Endothelial cell of umbilical vein (primary cell): Measurements from ENCODE around the gene TBCD. TPM values are rescaled to one million over a fixed set of nuclear protein-coding genes. Genes with fewer than 3 reads are reported as not detected.

Experiments
- BruUV-seq: library from RNA; stranded (reverse); fragments of 400-500 nt; replicated peaks from 2 replicates; lab custom pipeline; 2021; lab: Mats Ljungman, UMichigan
- CTCF ChIA-PET: fragments of 300-600, 350-600 bp; sonication (Branson Sonifier 250); formaldehyde crosslinking; loops from one replicate; lab custom pipeline; 2021; ENCODE audit warnings: antibody characterized with exemption, inconsistent platforms; lab: Charles Lee
- POLR2A ChIA-PET: fragments of 300-600, 350-600 bp; sonication (Branson Sonifier 250); formaldehyde crosslinking; loops from one replicate; lab custom pipeline; 2021; ENCODE audit warnings: antibody characterized with exemption, inconsistent platforms; lab: Charles Lee
- DNase-seq: peaks from one replicate; pipeline ENCODE4 v3.0.0-alpha.2; 2011; ENCODE audit warnings: low read depth, low spot score
- FAIRE-seq: peaks from 2 replicates; lab custom pipeline; 2011; peaks lifted over from hg19 to GRCh38; lab: Jason Lieb, UNC
- H2AFZ ChIP-seq: 2 replicates; pipeline ENCODE4 v1.6.0; 2012; ENCODE audit warnings: low read depth, low read length, control low read depth, inconsistent platforms
- H3K27ac ChIP-seq: 2 replicates; pipeline ENCODE4 v1.5.1; 2011; ENCODE audit warnings: low read depth, mild to moderate bottlenecking, control low read depth, low read length, moderate library complexity; ENCODE audit not compliant: insufficient read depth
- H3K27me3 ChIP-seq, 2 experiments: 2 replicates each; pipeline versions ENCODE4 v1.6.0 to v1.6.1; 2011; ENCODE audit warnings: low read length in 2 of 2, mixed read lengths in 1 of 2; ENCODE audit not compliant: control insufficient read depth in 2 of 2, insufficient read depth in 2 of 2
- H3K36me3 ChIP-seq, 2 experiments: 2 replicates in 1 of 2; 3 replicates in 1 of 2; pipeline ENCODE4 v1.5.1; 2011; ENCODE audit warnings: low read length in 2 of 2, mild to moderate bottlenecking in 1 of 2, moderate library complexity in 1 of 2; ENCODE audit not compliant: control insufficient read depth in 2 of 2, insufficient read depth in 2 of 2; ENCODE audit errors: extremely low read depth in 1 of 2
- H3K4me1 ChIP-seq: 3 replicates; pipeline ENCODE4 v1.5.1; 2011; ENCODE audit warnings: mild to moderate bottlenecking, low read length; ENCODE audit not compliant: control insufficient read depth, insufficient read depth; ENCODE audit errors: extremely low read depth
- H3K4me2 ChIP-seq: 2 replicates; pipeline ENCODE4 v1.6.1; 2011; ENCODE audit warnings: low read length, control low read depth, mixed read lengths; ENCODE audit not compliant: insufficient read depth
- H3K4me3 ChIP-seq, 3 experiments: fragments of 200-600 bp in 1 of 3; sonication (generic), shearing (Covaris generic) in 1 of 3; replicated peaks in 1 of 3; 2 replicates each; pipeline ENCODE4 v1.5.1; 2011 to 2016; ENCODE audit warnings: control low read depth in 3 of 3, low read length in 3 of 3, mild to moderate bottlenecking in 2 of 3, inconsistent platforms in 1 of 3, low read depth in 1 of 3, moderate library complexity in 1 of 3; ENCODE audit not compliant: insufficient read depth in 1 of 3
- H3K79me2 ChIP-seq: 2 replicates; pipeline ENCODE4 v1.6.0; 2012; ENCODE audit warnings: low read length, inconsistent platforms; ENCODE audit not compliant: control insufficient read depth, insufficient read depth
- H3K9ac ChIP-seq: replicated peaks from 2 replicates; pipeline ENCODE3; 2011; ENCODE audit warnings: low read length, control low read depth; ENCODE audit not compliant: insufficient read depth; ENCODE audit errors: extremely low read depth
- H3K9me1 ChIP-seq: replicated peaks from 3 replicates; pipeline ENCODE4 v1.6.0; 2011; ENCODE audit warnings: mild to moderate bottlenecking, low read length; ENCODE audit not compliant: control insufficient read depth, insufficient read depth; ENCODE audit errors: extremely low read depth
- H3K9me3 ChIP-seq: replicated peaks from 2 replicates; pipeline ENCODE4 v1.5.1; 2012; ENCODE audit warnings: low read length, inconsistent platforms; ENCODE audit not compliant: control insufficient read depth, insufficient read depth
- H4K20me1 ChIP-seq: replicated peaks from 2 replicates; pipeline ENCODE3; 2011; ENCODE audit warnings: mild to moderate bottlenecking, low read length; ENCODE audit not compliant: control insufficient read depth, insufficient read depth; ENCODE audit errors: extremely low read depth
- CTCF ChIP-seq, 2 donors: IDR thresholded peaks; 1 replicate in 1 of 2; 2 replicates in 1 of 2; pipeline ENCODE4 v1.5.1; 2011; ENCODE audit warnings: low read length in 2 of 2, mild to moderate bottlenecking in 2 of 2, moderate library complexity in 2 of 2, control low read depth in 1 of 2, inconsistent platforms in 1 of 2, low read depth in 1 of 2; ENCODE audit not compliant: insufficient read depth in 1 of 2; ENCODE audit errors: extremely low read depth in 1 of 2
- EZH2 ChIP-seq: IDR thresholded peaks from 2 replicates; pipeline ENCODE4 v1.6.1; 2012; ENCODE audit warnings: borderline replicate concordance, low read depth, mild to moderate bottlenecking, moderate library complexity, low read length, inconsistent platforms; ENCODE audit not compliant: severe bottlenecking
- FOS ChIP-seq: IDR thresholded peaks from 2 replicates; pipeline ENCODE4 v1.6.1; 2011; ENCODE audit warnings: mild to moderate bottlenecking, low read length, moderate library complexity, borderline replicate concordance; ENCODE audit not compliant: insufficient read depth
- GATA2 ChIP-seq: IDR thresholded peaks from 2 replicates; pipeline ENCODE4 v1.7.0; 2011; ENCODE audit warnings: low read depth, mild to moderate bottlenecking, moderate library complexity, mixed read lengths, low read length; ENCODE audit not compliant: insufficient read length, insufficient read depth
- JUN ChIP-seq: IDR thresholded peaks from 2 replicates; pipeline ENCODE4 v1.6.1; 2011; ENCODE audit warnings: borderline replicate concordance, low read depth; ENCODE audit not compliant: insufficient read length, insufficient read depth
- MAX ChIP-seq: IDR thresholded peaks from 2 replicates; pipeline ENCODE4 v1.6.1; 2011; ENCODE audit not compliant: insufficient read depth, insufficient read length
- MYC ChIP-seq: IDR thresholded peaks from one replicate; pipeline ENCODE4 v1.6.1; 2011; ENCODE audit warnings: mild to moderate bottlenecking, low read depth, low read length
- POLR2A ChIP-seq: IDR thresholded peaks from 2 replicates; pipeline ENCODE4 v1.6.1; 2012; ENCODE audit warnings: low read depth, mild to moderate bottlenecking, control low read depth, low read length
- POLR2AphosphoS5 ChIP-seq: IDR thresholded peaks from 2 replicates; pipeline ENCODE4 v1.6.1; 2012; ENCODE audit warnings: low read depth, mild to moderate bottlenecking, control low read depth, low read length, moderate library complexity; ENCODE audit not compliant: insufficient read depth
- dilution Hi-C: fragments of 300-500 bp; cut with MboI; formaldehyde crosslinking; loops from one replicate; pipeline ENCODE4 v1.15.0; 2019; ENCODE audit warnings: low sequenced_read_pairs; ENCODE audit not compliant: extremely low pct_ligation_motif_present
- intact Hi-C: fragments of 100-400 bp; cut with micrococcal nuclease; formaldehyde crosslinking; loops from one replicate; pipeline ENCODE4 v1.10.0; 2022
- polyA plus RNA-seq, 4 experiments: library from polyadenylated mRNA; depleted of rRNA in 3 of 4; stranded (reverse) in 3 of 4; unstranded in 1 of 4; fragments of >200 nt; gene quantifications; 2 replicates each; pipeline versions ENCODE4 v1.2.1 to v1.2.3, GENCODE V29; 2011 to 2012; ENCODE audit warnings: missing spikeins in 1 of 4
- total RNA-seq: library from RNA; stranded (reverse); gene quantifications from 2 replicates; pipeline ENCODE4 v1.2.3, GENCODE V29; 2021

The TBCD gene
- total and polyA plus RNA-seq, 2 donors (not counting 3 experiments of a cell fraction or from before 2014, with no cell fraction given), result 121 to 145 TPM

- CTCF ChIA-PET, result interaction anchor here (1.3 to 2.1 kb wide), 3 partner anchors 10 to 66 kb away, joined by 4 to 5 read pairs (median 4); no protein-coding TSS in a partner anchor
- H3K9me3 ChIP-seq, result no peaks in the 10 kb centered on the region
- dilution Hi-C loops, result no loop called here
- DNase-seq, result peak; percentile 16
- peaks cover 32% of the 10 kb centered on the region for H3K4me1 ChIP-seq
- intact Hi-C loops, result loop anchor here (10.0 kb wide), 1 partner anchor 393 kb away; the partner anchor contains the start of genes CYBC1 and NARF
- BruUV-seq, result no TSS peak
- H3K4me2 ChIP-seq, result no peak overlapping the region
- H3K79me2 ChIP-seq, result peaks cover 74% of the 10 kb centered on the region
- TF ChIP-seq POLR2A (no peak), EZH2 (no peak), CTCF (IDR thresholded peaks at IDR 0.05; ENCODE audit: extremely low read depth in 1 of 2, insufficient read depth in 1 of 2, low read depth in 1 of 2, low read length in 2 of 2) (no peak), MYC (no peak), GATA2 (no peak), MAX (no peak), POLR2AphosphoS5 (no peak), JUN (no peak), FOS (no peak)
- H3K36me3 ChIP-seq, result peaks cover 2 to 3% of the 10 kb centered on the region in 2 experiments
- no peaks in the 10 kb centered on the region for H4K20me1 ChIP-seq
- H3K4me3 ChIP-seq, result peak overlapping the region in 2 of 3 experiments; percentile 11 to 14
- POLR2A ChIA-PET, result no interaction called here
- H2AFZ ChIP-seq, result no peak overlapping the region
- H3K27ac ChIP-seq, result no peak overlapping the region
- H3K9ac ChIP-seq, result no peak overlapping the region
- no peak for FAIRE-seq
- H3K9me1 ChIP-seq, result no peaks in the 10 kb centered on the region
- H3K27me3 ChIP-seq, result no peaks in the 10 kb centered on the region
Measured at GRCh38 chr17:82848022-82848592, 96.2 kb downstream of the TBCD start.
